Natural killer cell (primary cell): ENCODE measurements around the gene GNG7. TPM values are rescaled to one million over a fixed set of nuclear protein-coding genes. Genes with fewer than 3 reads are reported as not detected.
"Not testable (repeated sequence)": the region's sequence is repeated elsewhere in the genome, so short reads cannot be mapped to it uniquely, and the experiment has no call there.

Experiments used
- ATAC-seq, 3 donors: fragments of 150-1000 bp in 2 of 3; fragments of 200-7000 bp in 1 of 3; cut with Tn5 transposase; 1 replicate in 1 of 3; 2 replicates in 2 of 3; pipeline ENCODE4 v1.10.0; 2021; ENCODE audit warnings: mild to moderate bottlenecking in 2 of 3, moderate library complexity in 2 of 3
- DNase-seq, 2 donors: peaks; one replicate each; pipeline versions ENCODE4 v3.0.0 to v3.0.0-alpha.2; 2013 to 2021; ENCODE audit warnings: mixed read lengths in 1 of 2
- H3K27ac ChIP-seq: one replicate; pipeline ENCODE4 v1.5.1; 2013; ENCODE audit warnings: mild to moderate bottlenecking, low read length
- H3K27me3 ChIP-seq: one replicate; pipeline ENCODE4 v1.6.1; 2013; ENCODE audit warnings: low read length; ENCODE audit not compliant: control insufficient read depth, insufficient read depth
- H3K36me3 ChIP-seq: one replicate; pipeline ENCODE4 v1.6.1; 2013; ENCODE audit warnings: low read length; ENCODE audit not compliant: control insufficient read depth, insufficient read depth
- H3K4me1 ChIP-seq: one replicate; pipeline ENCODE4 v1.6.1; 2013; ENCODE audit warnings: low read length; ENCODE audit not compliant: control insufficient read depth, insufficient read depth
- H3K4me3 ChIP-seq: one replicate; pipeline ENCODE4 v1.5.1; 2013; ENCODE audit warnings: low read length
- H3K9me3 ChIP-seq: one replicate; pipeline ENCODE4 v1.6.1; 2013; ENCODE audit warnings: low read length; ENCODE audit not compliant: control insufficient read depth, insufficient read depth
- H3K27ac Mint-ChIP-seq, 2 donors: one replicate each; pipeline ENCODE4 v1.8.0; 2022; ENCODE audit warnings: mild to moderate bottlenecking in 2 of 2, mixed read lengths in 2 of 2, moderate library complexity in 1 of 2
- H3K27me3 Mint-ChIP-seq, 2 donors: one replicate each; pipeline ENCODE4 v1.8.0; 2022; ENCODE audit warnings: low read depth in 2 of 2, mixed read lengths in 2 of 2
- H3K36me3 Mint-ChIP-seq: one replicate; pipeline ENCODE4 v1.8.0; 2022; ENCODE audit warnings: mixed read lengths
- H3K4me1 Mint-ChIP-seq, 2 donors: one replicate each; pipeline ENCODE4 v1.8.0; 2022; ENCODE audit warnings: mixed read lengths in 2 of 2
- H3K4me3 Mint-ChIP-seq: one replicate; pipeline ENCODE4 v1.8.0; 2022; ENCODE audit warnings: mild to moderate bottlenecking, moderate library complexity, mixed read lengths
- H3K9me3 Mint-ChIP-seq, 2 donors: one replicate each; pipeline ENCODE4 v1.8.0; 2022; ENCODE audit warnings: mixed read lengths in 2 of 2
- CTCF ChIP-seq: fragments of 200-600 bp; IDR thresholded peaks from one replicate; pipeline ENCODE4 v1.8.0; 2022; ENCODE audit warnings: antibody characterized with exemption
- WGBS: methylation state at CpG from one replicate; pipeline ENCODE4 v1.1.7; 2013; ENCODE audit warnings: missing lambda C conversion rate; ENCODE audit not compliant: insufficient coverage; 5-methylcytosine and 5-hydroxymethylcytosine counted together
- intact Hi-C: fragments of 100-400 bp; cut with micrococcal nuclease; formaldehyde crosslinking; loops from one replicate; pipeline ENCODE4 v1.14.2; 2022
- total RNA-seq, 4 donors: library from RNA; stranded (reverse); fragments of 120-200 nt in 1 of 4; gene quantifications; one replicate each; pipeline versions ENCODE4 v1.2.3 to v1.2.4, GENCODE V29; 2013 to 2022

The GNG7 gene
- total RNA-seq, 3 donors from 2014 or later (not counting 1 experiment from before 2014, with no cell fraction given): 0.75 to 4.8 (median 1.5) TPM

GRCh38 chr19:2533072-2533425 lies 169.4 kb downstream of the GNG7 start:
- Histone ChIP-seq H3K27ac (no peak overlapping the region), H3K4me1 (peaks cover 2% of the 10 kb centered on the region), H3K36me3 (no peaks in the 10 kb centered on the region), H3K27me3 (no peaks in the 10 kb centered on the region), H3K9me3 (no peaks in the 10 kb centered on the region), H3K4me3 (no peak overlapping the region)
- WGBS: 100% methylated on average over 1 of the region's 2 CpGs
- peaks cover 0 to 6% of the 10 kb centered on the region in 2 donors for H3K4me1 Mint-ChIP-seq
- ATAC-seq: no peak
- DNase-seq: no peak
- H3K27me3 Mint-ChIP-seq: no peaks in the 10 kb centered on the region
- no peaks in the 10 kb centered on the region for H3K36me3 Mint-ChIP-seq
- no peak overlapping the region for H3K4me3 Mint-ChIP-seq
- intact Hi-C loops: no loop called here
- no peaks in the 10 kb centered on the region for H3K9me3 Mint-ChIP-seq
- no peak overlapping the region for H3K27ac Mint-ChIP-seq
- no peak for TF ChIP-seq CTCF

- no peaks in the 10 kb centered on the region for H3K9me3 ChIP-seq
- no peaks in the 10 kb centered on the region for H3K9me3 Mint-ChIP-seq
- no peaks in the 10 kb centered on the region for H3K36me3 Mint-ChIP-seq
- no peak overlapping the region for H3K4me3 Mint-ChIP-seq
- no peak for TF ChIP-seq CTCF
- 95% methylated on average over 7 of the region's 7 CpGs for WGBS
- ATAC-seq (no peak), DNase-seq (no peak)
- H3K36me3 ChIP-seq: no peaks in the 10 kb centered on the region
- H3K27me3 ChIP-seq: no peaks in the 10 kb centered on the region
- H3K27ac Mint-ChIP-seq: no peak overlapping the region
- H3K4me1 Mint-ChIP-seq: peaks cover 0 to 6% of the 10 kb centered on the region in 2 donors
- intact Hi-C loops: no loop called here
- no peaks in the 10 kb centered on the region for H3K27me3 Mint-ChIP-seq
- no peak overlapping the region for H3K27ac ChIP-seq
- no peak overlapping the region for H3K4me3 ChIP-seq
- H3K4me1 ChIP-seq: peaks cover 2% of the 10 kb centered on the region
Observed at GRCh38 chr19:2532252-2533071, 170.0 kb downstream of the GNG7 start.

GRCh38 chr19:2529942-2530341 lies 172.6 kb downstream of the GNG7 start:
- ATAC-seq, H3K9me3 ChIP-seq, DNase-seq, H3K36me3 ChIP-seq, H3K9me3 Mint-ChIP-seq, H3K27me3 Mint-ChIP-seq, intact Hi-C loops, H3K4me1 ChIP-seq, H3K27ac Mint-ChIP-seq, H3K4me3 Mint-ChIP-seq, H3K4me1 Mint-ChIP-seq, H3K27me3 ChIP-seq, H3K36me3 Mint-ChIP-seq, H3K27ac ChIP-seq, H3K4me3 ChIP-seq: not testable (repeated sequence)
- 97% methylated on average over 10 of the region's 10 CpGs for WGBS

GRCh38 chr19:2529473-2529918 lies 173.0 kb downstream of the GNG7 start:
- Histone ChIP-seq H3K27ac (no peak overlapping the region), H3K27me3 (no peaks in the 10 kb centered on the region), H3K9me3 (no peaks in the 10 kb centered on the region), H3K4me3 (no peak overlapping the region), H3K36me3 (no peaks in the 10 kb centered on the region), H3K4me1 (no peaks in the 10 kb centered on the region)
- Mint-ChIP-seq H3K36me3 (no peaks in the 10 kb centered on the region), H3K4me3 (no peak overlapping the region), H3K27ac (no peak overlapping the region), H3K4me1 (peaks cover 0 to 6% of the 10 kb centered on the region in 2 donors), H3K27me3 (no peaks in the 10 kb centered on the region), H3K9me3 (no peaks in the 10 kb centered on the region)
- WGBS: 92% methylated on average over 9 of the region's 9 CpGs
- DNase-seq: no peak
- no peak for ATAC-seq
- intact Hi-C loops: no loop called here
- no peak for TF ChIP-seq CTCF
